GM23338 (cell line): ENCODE data around the gene IL1RAPL2. TPM values are rescaled to one million over a fixed set of nuclear protein-coding genes. Genes with fewer than 3 reads are reported as not detected.

Experiments
- ATAC-seq: fragments of 200-7000 bp; cut with Tn5 transposase; 3 replicates; pipeline ENCODE4 v1.9.1; 2020
- DNase-seq: peaks from one replicate; pipeline ENCODE4 v3.0.0-alpha.2; 2015; ENCODE audit warnings: low spot score
- H2AFZ ChIP-seq: fragments of 200-600 bp; sonication (generic); 2 replicates; pipeline ENCODE4 v1.8.0; 2016; ENCODE audit warnings: antibody characterized with exemption, mild to moderate bottlenecking, moderate library complexity
- H3F3A ChIP-seq: fragments of 200-600 bp; sonication (generic); replicated peaks from 2 replicates; pipeline ENCODE4 v1.8.0; 2017; ENCODE audit warnings: antibody characterized with exemption, mixed run types, low read depth
- H3K27ac ChIP-seq: fragments of 200-600 bp; sonication (generic); 2 replicates; pipeline ENCODE4 v1.6.1; 2016; ENCODE audit warnings: low read depth
- H3K27me3 ChIP-seq: fragments of 200-600 bp; sonication (generic); 2 replicates; pipeline ENCODE4 v1.8.0; 2016; ENCODE audit warnings: mild to moderate bottlenecking, mixed run types, moderate library complexity; ENCODE audit not compliant: insufficient read depth
- H3K36me3 ChIP-seq: fragments of 200-600 bp; sonication (generic); 2 replicates; pipeline ENCODE4 v1.8.0; 2016; ENCODE audit warnings: mild to moderate bottlenecking; ENCODE audit not compliant: insufficient read depth
- H3K4me1 ChIP-seq: fragments of 200-600 bp; sonication (generic); 2 replicates; pipeline ENCODE4 v1.8.0; 2016; ENCODE audit warnings: mild to moderate bottlenecking, moderate library complexity; ENCODE audit not compliant: insufficient read depth
- H3K4me2 ChIP-seq: fragments of 200-600 bp; sonication (generic); 2 replicates; pipeline ENCODE4 v1.7.1; 2017; ENCODE audit warnings: mixed run types
- H3K4me3 ChIP-seq: fragments of 200-600 bp; sonication (generic); 2 replicates; pipeline ENCODE4 v1.6.1; 2016; ENCODE audit warnings: mixed run types
- H3K79me2 ChIP-seq: fragments of 200-600 bp; sonication (generic); replicated peaks from 2 replicates; pipeline ENCODE4 v1.8.0; 2017; ENCODE audit warnings: mild to moderate bottlenecking; ENCODE audit not compliant: insufficient read depth
- H3K9me2 ChIP-seq: fragments of 200-600 bp; sonication (generic); 2 replicates; pipeline ENCODE4 v1.8.0; 2017; ENCODE audit not compliant: insufficient read depth
- H4K20me1 ChIP-seq: fragments of 200-600 bp; sonication (generic); replicated peaks from 2 replicates; pipeline ENCODE4 v1.8.0; 2017; ENCODE audit warnings: mild to moderate bottlenecking; ENCODE audit not compliant: insufficient read depth
- H3K27ac Mint-ChIP-seq: 2 replicates; pipeline ENCODE4 v1.8.0; 2020; ENCODE audit warnings: inconsistent platforms, mild to moderate bottlenecking, moderate library complexity, mixed read lengths
- H3K27me3 Mint-ChIP-seq: 3 replicates; pipeline ENCODE4 v1.8.0; 2022; ENCODE audit warnings: low read depth, mild to moderate bottlenecking, moderate library complexity, mixed read lengths, inconsistent platforms; ENCODE audit not compliant: insufficient read depth, poor library complexity
- H3K36me3 Mint-ChIP-seq: 3 replicates; pipeline ENCODE4 v1.8.0; 2021; ENCODE audit warnings: low read depth, mild to moderate bottlenecking, inconsistent platforms, moderate library complexity, mixed read lengths
- H3K4me1 Mint-ChIP-seq: 3 replicates; pipeline ENCODE4 v1.8.0; 2020; ENCODE audit warnings: mild to moderate bottlenecking, inconsistent platforms, mixed read lengths
- H3K4me3 Mint-ChIP-seq: 3 replicates; pipeline ENCODE4 v1.8.0; 2021; ENCODE audit warnings: moderate library complexity, mild to moderate bottlenecking, inconsistent platforms, mixed read lengths
- H3K9me3 Mint-ChIP-seq: 3 replicates; pipeline ENCODE4 v1.8.0; 2020; ENCODE audit warnings: moderate library complexity, mild to moderate bottlenecking, inconsistent platforms, mixed read lengths
- CREB1 ChIP-seq: fragments of 250-450 bp; sonication (Bioruptor Pico); IDR thresholded peaks from 2 replicates; pipeline ENCODE4 v1.5.0; 2020; ENCODE audit warnings: low read depth, mild to moderate bottlenecking, moderate library complexity
- EZH2 ChIP-seq: fragments of 200-600 bp; sonication (generic); IDR thresholded peaks from one replicate; pipeline ENCODE4 v1.8.0; 2017; ENCODE audit warnings: antibody characterized with exemption, mild to moderate bottlenecking, low read depth; ENCODE audit not compliant: unreplicated experiment
- EZH2phosphoT487 ChIP-seq: fragments of 200-600 bp; sonication (generic); IDR thresholded peaks from one replicate; pipeline ENCODE4 v1.8.1; 2018; ENCODE audit warnings: antibody characterized with exemption; ENCODE audit not compliant: unreplicated experiment
- JUNB ChIP-seq: IDR thresholded peaks from one replicate; pipeline ENCODE4 v1.6.1; 2016; ENCODE audit warnings: antibody characterized with exemption; ENCODE audit not compliant: unreplicated experiment
- NANOG ChIP-seq: IDR thresholded peaks from 2 replicates; pipeline ENCODE4 v1.6.1; 2016; ENCODE audit warnings: antibody characterized with exemption, borderline replicate concordance
- POLR2AphosphoS5 ChIP-seq: IDR thresholded peaks from 2 replicates; pipeline ENCODE4 v1.6.1; 2016; ENCODE audit warnings: antibody characterized with exemption, low read depth
- ZNF114 ChIP-seq: fragments of 250-450 bp; sonication (Bioruptor Pico); IDR thresholded peaks from 2 replicates; pipeline ENCODE4 v1.5.0; 2020; ENCODE audit warnings: mild to moderate bottlenecking, moderate library complexity
- polyA plus RNA-seq: library from polyadenylated mRNA; unstranded; fragments of >200 nt; fragmentation: Nextera tagmentation; extraction: Ambion mirVana; gene quantifications from 2 replicates; pipeline ENCODE4 v1.2.1, GENCODE V29; 2016
- total RNA-seq: library from RNA; depleted of rRNA; stranded (reverse); fragments of >200 nt; shearing (Covaris generic); gene quantifications from 2 replicates; pipeline ENCODE4 v1.2.3, GENCODE V29; 2014
- TF ChIP-seq, protein P1 (sequence below), 2 experiments: fragments of 200-600 bp in 1 of 2; sonication (generic) in 1 of 2; conservative IDR thresholded peaks; 2 replicates each; pipeline versions ENCODE4 v1.5.1 to v1.6.1; 2016 to 2017; ENCODE audit warnings: antibody characterized with exemption in 2 of 2, low read depth in 2 of 2, mild to moderate bottlenecking in 2 of 2, moderate library complexity in 1 of 2

Gene IL1RAPL2
- total and polyA plus RNA-seq, 2 experiments from 2014 or later = 0.80 to 0.94 TPM

DNA sequence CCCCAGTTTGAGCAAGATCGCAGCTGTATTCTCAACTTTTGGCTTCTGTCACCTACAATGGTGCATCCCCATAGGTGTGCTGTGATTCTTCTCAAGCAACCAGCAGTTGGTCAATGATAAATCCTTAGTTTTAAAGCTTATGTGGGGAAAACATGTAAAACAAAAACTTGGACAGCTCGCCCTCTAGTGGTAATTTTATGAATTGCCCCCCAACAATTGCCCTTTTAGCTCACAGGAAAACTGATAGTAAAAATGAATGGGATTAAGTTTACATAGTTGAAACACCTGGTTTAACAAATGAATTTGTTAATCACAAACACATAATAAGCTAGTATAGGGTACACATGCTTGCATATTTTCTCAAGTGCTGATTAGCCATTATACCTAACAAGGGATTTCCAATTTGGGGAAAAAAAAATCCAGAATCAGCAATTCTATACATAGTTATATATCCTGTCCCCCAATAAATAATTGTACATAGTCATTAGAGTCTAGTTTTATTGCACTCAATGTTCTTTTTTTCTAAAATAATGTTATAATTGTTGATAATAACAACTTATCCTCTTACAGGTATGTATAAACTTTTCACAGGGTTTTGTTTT, 624.4 kb downstream of the IL1RAPL2 start:
- Histone ChIP-seq H4K20me1 (no peaks in the 10 kb centered on the region), H3K4me3 (no peak overlapping the region), H3K27ac (no peak overlapping the region), H3K4me2 (no peak overlapping the region), H2AFZ (no peak overlapping the region; the same call in 1 of the 2 replicates), H3K4me1 (no peaks in the 10 kb centered on the region), H3K79me2 (no peaks in the 10 kb centered on the region), H3K27me3 (no peaks in the 10 kb centered on the region), H3F3A (no peaks in the 10 kb centered on the region), H3K9me2 (no peaks in the 10 kb centered on the region), H3K36me3 (no peaks in the 10 kb centered on the region)
- H3K27me3 Mint-ChIP-seq = no peaks in the 10 kb centered on the region
- DNase-seq = peak; percentile 36
- no peak overlapping the region for H3K27ac Mint-ChIP-seq
- TF ChIP-seq, protein P1, sequence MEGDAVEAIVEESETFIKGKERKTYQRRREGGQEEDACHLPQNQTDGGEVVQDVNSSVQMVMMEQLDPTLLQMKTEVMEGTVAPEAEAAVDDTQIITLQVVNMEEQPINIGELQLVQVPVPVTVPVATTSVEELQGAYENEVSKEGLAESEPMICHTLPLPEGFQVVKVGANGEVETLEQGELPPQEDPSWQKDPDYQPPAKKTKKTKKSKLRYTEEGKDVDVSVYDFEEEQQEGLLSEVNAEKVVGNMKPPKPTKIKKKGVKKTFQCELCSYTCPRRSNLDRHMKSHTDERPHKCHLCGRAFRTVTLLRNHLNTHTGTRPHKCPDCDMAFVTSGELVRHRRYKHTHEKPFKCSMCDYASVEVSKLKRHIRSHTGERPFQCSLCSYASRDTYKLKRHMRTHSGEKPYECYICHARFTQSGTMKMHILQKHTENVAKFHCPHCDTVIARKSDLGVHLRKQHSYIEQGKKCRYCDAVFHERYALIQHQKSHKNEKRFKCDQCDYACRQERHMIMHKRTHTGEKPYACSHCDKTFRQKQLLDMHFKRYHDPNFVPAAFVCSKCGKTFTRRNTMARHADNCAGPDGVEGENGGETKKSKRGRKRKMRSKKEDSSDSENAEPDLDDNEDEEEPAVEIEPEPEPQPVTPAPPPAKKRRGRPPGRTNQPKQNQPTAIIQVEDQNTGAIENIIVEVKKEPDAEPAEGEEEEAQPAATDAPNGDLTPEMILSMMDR (conservative IDR thresholded peaks at IDR 0.05; ENCODE audit: low read depth in 2 of 2) = peak; percentile 49 to 75
- no peak for TF ChIP-seq JUNB
- H3K9me3 Mint-ChIP-seq = peaks cover 5% of the 10 kb centered on the region; the same call in 1 of the 3 replicates
- no peak for ATAC-seq
- no peak overlapping the region for H3K4me3 Mint-ChIP-seq
- no peaks in the 10 kb centered on the region for H3K36me3 Mint-ChIP-seq
- H3K4me1 Mint-ChIP-seq = no peaks in the 10 kb centered on the region

- H3K9me2 ChIP-seq = no peaks in the 10 kb centered on the region
- H3K4me3 ChIP-seq = no peak overlapping the region
- H3K4me1 Mint-ChIP-seq = no peaks in the 10 kb centered on the region
- H3K27me3 ChIP-seq = no peaks in the 10 kb centered on the region
- H3K4me1 ChIP-seq = no peaks in the 10 kb centered on the region
- ATAC-seq (peak; percentile 89), DNase-seq (peak; percentile 58)
- H3K4me3 Mint-ChIP-seq = no peak overlapping the region
- H2AFZ ChIP-seq = no peak overlapping the region
- TF ChIP-seq, protein P1 (conservative IDR thresholded peaks at IDR 0.05; ENCODE audit: low read depth in 2 of 2) = peak; percentile 55 to 60
- no peak for TF ChIP-seq POLR2AphosphoS5
- no peaks in the 10 kb centered on the region for H3K36me3 Mint-ChIP-seq
- no peaks in the 10 kb centered on the region for H3K9me3 Mint-ChIP-seq
- no peak overlapping the region for H3K27ac ChIP-seq
- H3K4me2 ChIP-seq = no peak overlapping the region
- H3K27me3 Mint-ChIP-seq = no peaks in the 10 kb centered on the region
- no peaks in the 10 kb centered on the region for H4K20me1 ChIP-seq
- H3K27ac Mint-ChIP-seq = no peak overlapping the region
- H3K79me2 ChIP-seq = no peaks in the 10 kb centered on the region
- no peaks in the 10 kb centered on the region for H3K36me3 ChIP-seq
- no peaks in the 10 kb centered on the region for H3F3A ChIP-seq
Observed at GRCh38 chrX:105191878-105192277, 625.9 kb downstream of the IL1RAPL2 start.

- Histone ChIP-seq H3K27ac (no peak overlapping the region), H4K20me1 (no peaks in the 10 kb centered on the region), H3K4me2 (no peak overlapping the region), H3K4me1 (no peaks in the 10 kb centered on the region), H2AFZ (no peak overlapping the region), H3F3A (no peaks in the 10 kb centered on the region), H3K9me2 (no peaks in the 10 kb centered on the region), H3K36me3 (no peaks in the 10 kb centered on the region), H3K4me3 (no peak overlapping the region), H3K79me2 (no peaks in the 10 kb centered on the region), H3K27me3 (no peaks in the 10 kb centered on the region)
- H3K4me1 Mint-ChIP-seq = no peaks in the 10 kb centered on the region
- no peaks in the 10 kb centered on the region; the same call in 2 of the 3 replicates for H3K9me3 Mint-ChIP-seq
- no peaks in the 10 kb centered on the region for H3K36me3 Mint-ChIP-seq
- H3K27me3 Mint-ChIP-seq = no peaks in the 10 kb centered on the region
- DNase-seq (no peak), ATAC-seq (no peak)
- H3K4me3 Mint-ChIP-seq = no peak overlapping the region
- no peak overlapping the region for H3K27ac Mint-ChIP-seq
- no peak for TF ChIP-seq CREB1 (CRISPR knock-in tag)
- no peak for TF ChIP-seq EZH2phosphoT487
- no peak for TF ChIP-seq JUNB
- TF ChIP-seq, protein P1 (conservative IDR thresholded peaks at IDR 0.05; ENCODE audit: low read depth in 2 of 2) = no peak
- no peak for TF ChIP-seq POLR2AphosphoS5
- TF ChIP-seq NANOG = no peak
- TF ChIP-seq EZH2 = no peak
- no peak for TF ChIP-seq ZNF114
Observed at GRCh38 chrX:105209406-105209805, 643.4 kb downstream of the IL1RAPL2 start.
